Renal pelvis (tissue), 12 donors: ENCODE measurements around the gene LONP1. TPM values are rescaled to one million over a fixed set of nuclear protein-coding genes. Genes with fewer than 3 reads are reported as not detected.
A peak's percentile ranks its signal among the peaks of the same experiment; 100 is the strongest.
"Not testable (repeated sequence)": the region's sequence is repeated elsewhere in the genome, so short reads cannot be mapped to it uniquely, and the experiment has no call there.

Source experiments
- DNase-seq: peaks from one replicate; pipeline ENCODE4 v3.0.0-alpha.2; 2013
- long read RNA-seq, 16 experiments: transcript quantifications; one replicate each; lab custom pipeline, GENCODE V29; 2026
- polyA plus RNA-seq, 3 donors: library from polyadenylated mRNA; unstranded; fragments of 120-200 nt; gene quantifications; one replicate each; pipeline ENCODE4 v1.2.1, GENCODE V29; 2013; ENCODE audit not compliant: insufficient read length in 3 of 3

The LONP1 gene, protein sequence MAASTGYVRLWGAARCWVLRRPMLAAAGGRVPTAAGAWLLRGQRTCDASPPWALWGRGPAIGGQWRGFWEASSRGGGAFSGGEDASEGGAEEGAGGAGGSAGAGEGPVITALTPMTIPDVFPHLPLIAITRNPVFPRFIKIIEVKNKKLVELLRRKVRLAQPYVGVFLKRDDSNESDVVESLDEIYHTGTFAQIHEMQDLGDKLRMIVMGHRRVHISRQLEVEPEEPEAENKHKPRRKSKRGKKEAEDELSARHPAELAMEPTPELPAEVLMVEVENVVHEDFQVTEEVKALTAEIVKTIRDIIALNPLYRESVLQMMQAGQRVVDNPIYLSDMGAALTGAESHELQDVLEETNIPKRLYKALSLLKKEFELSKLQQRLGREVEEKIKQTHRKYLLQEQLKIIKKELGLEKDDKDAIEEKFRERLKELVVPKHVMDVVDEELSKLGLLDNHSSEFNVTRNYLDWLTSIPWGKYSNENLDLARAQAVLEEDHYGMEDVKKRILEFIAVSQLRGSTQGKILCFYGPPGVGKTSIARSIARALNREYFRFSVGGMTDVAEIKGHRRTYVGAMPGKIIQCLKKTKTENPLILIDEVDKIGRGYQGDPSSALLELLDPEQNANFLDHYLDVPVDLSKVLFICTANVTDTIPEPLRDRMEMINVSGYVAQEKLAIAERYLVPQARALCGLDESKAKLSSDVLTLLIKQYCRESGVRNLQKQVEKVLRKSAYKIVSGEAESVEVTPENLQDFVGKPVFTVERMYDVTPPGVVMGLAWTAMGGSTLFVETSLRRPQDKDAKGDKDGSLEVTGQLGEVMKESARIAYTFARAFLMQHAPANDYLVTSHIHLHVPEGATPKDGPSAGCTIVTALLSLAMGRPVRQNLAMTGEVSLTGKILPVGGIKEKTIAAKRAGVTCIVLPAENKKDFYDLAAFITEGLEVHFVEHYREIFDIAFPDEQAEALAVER
- 10 to 100 TPM; 65.4 to 79.2 (median 67.8) TPM for polyA plus RNA-seq
- long read RNA-seq, donor 1, transcript LONP1-201 (18 exons, 3,236 nt) = major isoform, 6 of 11 reads
- long read RNA-seq, donor 1, partial matches to known transcripts = 5 of 11 reads
- long read RNA-seq, donor 1, other reads (novel, unspliced or antisense) = 0 of 11 reads
- long read RNA-seq, donor 2, transcript LONP1-201 (18 exons, 3,236 nt) = major isoform, 13 of 18 reads
- long read RNA-seq, donor 2, partial matches to known transcripts = 5 of 18 reads
- long read RNA-seq, donor 2, other reads (novel, unspliced or antisense) = 0 of 18 reads
- long read RNA-seq, donor 3, partial matches to known transcripts = 6 of 8 reads
- long read RNA-seq, donor 3, other reads (novel, unspliced or antisense) = 0 of 8 reads
- long read RNA-seq, donor 4, transcript LONP1-201 (18 exons, 3,236 nt) = major isoform, 10 of 15 reads
- long read RNA-seq, donor 4, partial matches to known transcripts = 5 of 15 reads
- long read RNA-seq, donor 4, other reads (novel, unspliced or antisense) = 0 of 15 reads
- long read RNA-seq, donor 5, partial matches to known transcripts = 0 of 2 reads
- long read RNA-seq, donor 5, other reads (novel, unspliced or antisense) = 0 of 2 reads
- long read RNA-seq, donor 6, transcript LONP1-201 (18 exons, 3,236 nt) = major isoform, 6 of 15 reads
- long read RNA-seq, donor 6, partial matches to known transcripts = 8 of 15 reads
- long read RNA-seq, donor 6, other reads (novel, unspliced or antisense) = 0 of 15 reads
- long read RNA-seq, donor 7, transcript LONP1-201 (18 exons, 3,236 nt) = major isoform, 6 of 18 reads
- long read RNA-seq, donor 7, partial matches to known transcripts = 12 of 18 reads
- long read RNA-seq, donor 7, other reads (novel, unspliced or antisense) = 0 of 18 reads
- long read RNA-seq, donor 8, partial matches to known transcripts = 0 of 2 reads
- long read RNA-seq, donor 8, other reads (novel, unspliced or antisense) = 0 of 2 reads
- long read RNA-seq, donor 9, transcript LONP1-201 (18 exons, 3,236 nt) = major isoform, 6 of 18 reads
- long read RNA-seq, donor 9, partial matches to known transcripts = 12 of 18 reads
- long read RNA-seq, donor 9, other reads (novel, unspliced or antisense) = 0 of 18 reads
- long read RNA-seq, donor 10, transcript LONP1-201 (18 exons, 3,236 nt) = major isoform, 6 of 13 reads
- long read RNA-seq, donor 10, partial matches to known transcripts = 7 of 13 reads
- long read RNA-seq, donor 10, other reads (novel, unspliced or antisense) = 0 of 13 reads
- long read RNA-seq, donor 11, partial matches to known transcripts = 0 of 4 reads
- long read RNA-seq, donor 11, other reads (novel, unspliced or antisense) = 0 of 4 reads
- long read RNA-seq, donor 12, transcript LONP1-201 (18 exons, 3,236 nt) = major isoform, 11 of 17 reads
- long read RNA-seq, donor 12, partial matches to known transcripts = 6 of 17 reads
- long read RNA-seq, donor 12, other reads (novel, unspliced or antisense) = 0 of 17 reads
- long read RNA-seq, donor 13 = 0 reads
- long read RNA-seq, donor 14 = 0 reads
- long read RNA-seq, donor 15 = 0 reads
- long read RNA-seq, donor 16, transcript LONP1-201 (18 exons, 3,236 nt) = major isoform, 7 of 14 reads
- long read RNA-seq, donor 16, partial matches to known transcripts = 7 of 14 reads
- long read RNA-seq, donor 16, other reads (novel, unspliced or antisense) = 0 of 14 reads

DNA sequence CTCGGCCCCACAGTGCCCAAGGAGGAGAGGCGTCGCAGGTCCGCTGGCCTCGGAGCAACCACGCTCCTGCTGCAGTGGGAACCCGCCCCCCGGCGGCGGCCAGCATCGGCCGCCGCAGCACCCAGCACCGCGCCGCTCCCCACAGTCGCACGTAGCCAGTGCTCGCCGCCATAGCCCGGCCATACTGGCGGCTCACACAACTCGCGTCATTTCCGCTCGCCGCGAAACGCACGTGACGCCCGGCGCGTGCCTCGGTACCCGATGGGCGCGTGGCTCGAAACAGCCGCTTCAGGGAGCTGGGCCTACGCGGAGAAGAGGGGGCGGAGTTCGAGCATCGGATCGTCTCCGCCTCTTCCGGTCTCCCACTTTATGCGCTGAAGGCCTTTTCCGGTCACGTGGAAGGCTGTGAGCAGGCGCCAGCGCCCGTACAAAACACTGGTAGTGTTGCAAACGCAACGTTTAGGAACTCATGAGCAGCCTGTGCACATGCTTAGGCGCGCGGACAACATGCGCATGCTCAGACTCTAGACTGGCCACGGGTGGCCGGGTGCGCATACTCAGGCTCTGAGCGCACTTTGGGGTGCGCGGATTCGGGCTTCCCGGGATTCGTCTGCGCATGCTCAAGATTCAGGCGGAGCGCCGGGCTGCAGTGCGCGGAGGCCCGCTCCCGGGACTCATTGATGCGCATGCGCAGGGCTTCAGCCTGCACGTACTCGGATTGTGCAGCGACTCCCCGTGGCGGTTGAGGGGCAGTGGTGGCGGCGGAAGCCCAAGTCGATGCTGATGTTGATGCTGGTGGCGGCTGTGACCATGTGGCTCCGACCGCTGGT is at the start of gene LONP1, which contains the start of gene CATSPERD:
Gene LONP1 (minus strand): TSS at position 186 of the 830 bp plus-strand sequence. CDS start 14 bp downstream, at position 172.
Gene CATSPERD (plus strand): TSS at position 677 of the 830 bp plus-strand sequence. CDS start 101 bp downstream, at position 778.
- peak; percentile 99 for DNase-seq

DNA sequence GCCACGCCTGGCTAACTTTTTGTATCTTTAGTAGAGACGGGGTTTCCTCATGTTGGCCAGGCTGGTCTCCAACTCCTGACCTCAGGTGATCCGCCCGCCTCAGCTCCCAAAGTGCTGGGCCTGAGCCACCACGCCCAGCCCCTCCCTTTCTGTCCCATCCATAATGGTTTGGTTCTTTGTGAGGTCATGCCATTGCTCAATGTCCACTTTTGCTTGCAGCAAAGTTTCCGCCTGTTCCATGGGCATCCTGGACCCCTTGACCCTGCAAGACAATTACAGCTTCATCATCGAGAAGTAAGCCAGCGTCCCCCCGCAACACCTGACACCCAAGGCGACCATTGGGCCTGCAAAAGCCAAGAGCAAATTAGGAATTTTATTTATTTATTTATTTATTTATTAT is 48.0 kb upstream of the LONP1 start:
- no peak for DNase-seq

- DNase-seq = no peak
These were observed 45.3 kb upstream of the LONP1 start for GRCh38 chr19:5765220-5765619.

DNA sequence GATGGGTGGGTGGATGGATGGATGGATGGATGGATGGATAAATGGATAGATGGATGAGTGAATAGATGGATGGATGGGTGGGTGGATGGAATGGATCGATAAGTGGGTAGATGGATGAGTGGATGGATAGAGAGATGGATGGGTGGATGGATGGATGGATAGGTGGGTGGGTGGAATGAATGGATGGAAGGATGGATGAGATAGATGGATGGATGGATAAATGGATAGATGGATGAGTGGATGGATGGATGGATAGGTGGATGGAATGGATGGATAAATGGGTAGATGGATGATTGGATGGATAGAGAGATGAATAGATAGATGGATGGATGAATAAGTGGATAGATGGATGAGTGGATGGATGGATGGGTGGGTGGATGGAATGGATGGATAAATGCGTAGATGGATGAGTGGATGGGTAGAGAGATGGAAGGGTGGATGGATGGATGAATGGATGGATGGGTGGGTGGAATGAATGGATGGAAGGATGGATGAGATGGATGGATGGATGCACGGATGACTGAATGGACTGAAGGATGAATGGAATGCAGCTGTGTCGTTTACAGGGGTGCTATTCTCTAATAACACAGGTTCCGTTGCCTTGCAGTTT is 42.8 kb upstream of the LONP1 start:
- no peak for DNase-seq

DNA sequence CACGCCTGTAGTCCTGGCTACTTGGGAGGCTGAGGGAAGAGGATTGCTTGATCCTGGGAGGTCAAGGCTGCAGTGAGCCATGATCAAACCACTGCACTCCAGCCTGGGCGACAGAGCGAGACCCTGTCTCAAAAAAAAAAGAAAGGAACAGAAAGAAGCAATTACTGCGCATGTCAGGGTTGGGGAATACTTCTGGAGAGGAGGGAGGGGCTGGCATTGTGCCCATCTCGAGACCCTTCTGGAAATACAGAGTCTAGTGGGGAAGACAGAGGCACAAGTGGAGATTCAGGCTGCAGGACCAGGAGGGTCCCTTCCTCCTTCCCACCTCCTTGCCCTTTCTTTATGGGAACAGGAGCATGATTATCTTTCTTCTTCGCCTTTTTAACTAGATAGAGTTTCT is 33.8 kb upstream of the LONP1 start:
- DNase-seq = no peak

DNA sequence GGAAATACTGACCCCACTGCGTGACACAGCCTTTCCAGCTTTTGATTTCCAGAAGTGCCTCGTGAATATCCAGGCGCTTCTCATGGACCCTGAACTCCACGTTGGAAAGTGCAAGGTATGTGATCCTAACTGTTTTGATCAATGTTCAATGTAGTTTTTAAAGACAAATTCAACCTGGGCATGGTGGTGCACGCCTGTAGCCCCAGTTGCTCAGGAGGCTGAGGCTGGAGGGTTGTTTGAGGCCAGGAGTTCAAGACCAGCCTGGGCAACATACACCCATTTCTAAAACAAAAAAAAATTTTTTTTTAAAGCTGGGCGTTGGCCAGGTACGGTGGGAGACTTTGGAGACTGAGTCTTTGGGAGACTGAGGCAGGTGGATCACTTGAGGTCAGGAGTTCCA is 31.8 kb upstream of the LONP1 start:
- DNase-seq = no peak

GRCh38 chr19:5749505-5749904 is 29.6 kb upstream of the LONP1 start:
- no peak for DNase-seq

DNA sequence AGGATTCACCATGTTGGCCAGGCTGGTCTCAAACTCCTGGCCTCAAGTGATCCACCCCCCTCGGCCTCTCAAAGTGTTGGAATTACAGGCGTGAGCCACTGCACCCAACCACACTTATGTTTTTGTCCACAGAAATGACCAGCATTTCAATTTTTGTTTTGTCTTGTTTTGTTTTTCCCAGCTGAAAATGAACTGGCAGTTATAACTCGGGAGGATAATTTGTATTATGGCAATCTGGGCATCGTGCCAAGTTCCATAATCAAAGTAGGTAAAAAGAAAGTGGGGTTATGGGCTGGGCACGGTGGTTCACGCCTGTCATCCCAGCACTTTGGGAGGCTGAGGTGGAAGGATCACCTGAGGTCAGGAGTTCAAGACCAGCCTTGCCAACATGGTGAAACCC is 29.0 kb upstream of the LONP1 start:
- DNase-seq = not testable (repeated sequence)

- DNase-seq = not testable (repeated sequence)
These were observed 25.1 kb upstream of the LONP1 start for GRCh38 chr19:5744999-5745398.

DNA sequence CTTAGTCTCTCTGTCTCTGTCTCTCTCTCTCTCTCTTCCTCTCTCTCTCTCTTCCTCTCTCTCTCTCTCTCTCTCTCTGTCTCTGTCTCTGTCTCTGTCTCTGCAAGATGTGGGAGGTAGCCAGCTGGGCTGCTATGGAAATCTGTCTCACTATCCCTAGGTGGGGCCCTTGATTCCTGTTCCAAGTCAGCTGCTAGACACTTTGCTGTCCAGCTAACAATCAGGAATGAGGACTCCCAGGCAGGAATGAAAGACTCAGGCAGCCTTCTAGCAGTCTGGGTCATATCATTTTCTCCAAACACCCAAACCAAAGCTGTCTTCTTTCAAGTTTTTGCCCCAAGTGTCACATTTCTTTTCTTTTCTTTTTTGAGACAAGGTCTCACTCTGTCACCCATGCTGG is 23.7 kb upstream of the LONP1 start:
- DNase-seq = no peak

DNA sequence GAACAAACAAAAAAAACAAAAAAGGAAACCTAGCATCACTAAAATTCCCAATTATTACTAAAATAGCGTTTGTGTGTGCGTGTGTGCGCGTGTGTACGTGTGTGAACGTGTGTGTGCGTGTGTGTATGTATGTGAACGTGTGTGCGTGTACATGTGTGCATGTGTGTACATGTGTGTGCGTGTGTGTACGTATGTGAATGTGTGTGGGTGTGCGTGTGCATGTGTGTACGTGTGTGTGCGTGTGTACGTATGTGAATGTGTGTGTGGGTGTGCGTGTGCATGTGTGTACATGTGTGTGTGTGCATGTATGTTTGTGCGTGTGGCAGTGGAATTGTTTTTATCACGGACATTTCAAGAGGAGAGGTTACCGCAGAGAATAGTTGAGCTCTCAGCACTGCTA is 22.1 kb upstream of the LONP1 start:
- no peak for DNase-seq

- no peak for DNase-seq
These were observed 18.5 kb upstream of the LONP1 start for GRCh38 chr19:5738423-5738822.

GRCh38 chr19:5733172-5733571 is 13.2 kb upstream of the LONP1 start:
- not testable (repeated sequence) for DNase-seq

DNA sequence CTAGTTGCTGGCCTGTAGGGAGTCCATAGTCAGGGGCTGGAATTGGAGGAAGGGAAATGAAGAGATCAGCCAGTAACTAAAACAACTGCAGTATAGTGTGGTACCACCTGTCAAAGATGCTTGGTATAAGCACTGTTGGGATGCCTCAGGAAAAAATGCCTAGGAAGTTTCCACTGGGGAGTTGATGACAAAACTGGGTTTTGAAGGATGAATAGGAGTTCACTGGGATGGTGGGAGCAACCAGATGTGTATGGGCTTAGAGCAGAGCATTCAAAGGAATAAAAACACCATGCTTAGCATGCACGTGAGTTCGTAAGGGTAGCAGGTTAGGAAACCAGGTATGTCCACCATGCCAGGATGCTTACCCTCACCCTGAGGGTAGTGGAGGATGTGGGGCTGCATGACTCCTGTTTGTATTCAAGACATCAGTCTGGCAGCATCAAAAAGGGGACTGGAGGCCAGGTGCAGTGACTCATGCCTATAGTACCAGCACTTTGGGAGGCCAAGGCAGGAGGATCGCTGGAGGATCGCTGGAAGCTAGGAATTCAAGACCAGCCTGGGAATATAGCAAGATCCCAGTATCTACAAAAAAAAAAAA is 7.6 kb upstream of the LONP1 start:
- DNase-seq = no peak

GRCh38 chr19:5719274-5719960 is 529 bp downstream of the LONP1 start:
- no peak for DNase-seq

DNA sequence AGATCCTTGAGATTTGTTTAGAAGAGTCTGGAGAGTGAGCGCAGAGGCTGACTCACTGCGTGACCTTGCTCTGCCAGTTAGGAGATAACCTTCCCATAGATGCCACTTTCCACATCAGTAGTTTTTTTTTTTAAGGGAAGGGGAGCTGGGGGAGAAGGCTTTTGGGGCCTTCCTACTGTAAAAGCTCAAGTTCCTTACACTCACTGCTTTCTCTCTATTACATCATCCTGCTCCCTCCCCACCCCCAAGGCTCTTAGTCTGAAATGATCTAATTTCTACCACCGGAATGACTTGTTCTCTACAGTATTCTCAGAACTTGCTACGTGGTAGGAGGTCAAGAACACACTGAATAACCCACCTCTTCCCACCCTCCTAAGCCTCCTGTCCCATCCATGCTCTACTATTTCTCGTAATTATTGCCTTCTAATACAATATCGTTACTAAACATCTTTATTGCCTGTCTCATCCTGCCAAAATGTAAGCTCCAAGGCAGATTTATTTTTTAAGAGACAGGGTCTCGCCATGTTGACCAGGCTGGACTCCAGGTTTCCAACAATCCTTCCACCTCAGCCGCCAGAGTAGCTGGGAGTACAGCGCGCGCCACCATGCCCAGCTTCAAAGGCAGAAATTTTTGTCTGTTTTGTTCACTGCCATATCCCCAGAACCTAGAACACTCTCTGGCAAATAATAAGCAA is 1.2 kb downstream of the LONP1 start:
- DNase-seq = no peak
